H1 (cell line): Measurements from ENCODE around the gene SPECC1.

Experiments
- BRCA1 ChIP-seq: IDR thresholded peaks from 2 replicates; pipeline ENCODE4 v1.6.1; 2012; ENCODE audit warnings: low read depth, low read length, improper control_type of control experiment
- CTCF ChIP-seq, 3 experiments: IDR thresholded peaks; 1 replicate in 2 of 3; 2 replicates in 1 of 3; pipeline versions ENCODE4 v1.5.1 to v1.6.1; 2011; ENCODE audit warnings: low read length in 3 of 3, mild to moderate bottlenecking in 3 of 3, inconsistent platforms in 2 of 3, low read depth in 1 of 3, moderate library complexity in 1 of 3; ENCODE audit not compliant: insufficient read depth in 1 of 3; ENCODE audit errors: control extremely low read depth in 1 of 3
- FOSL1 ChIP-seq: IDR thresholded peaks from 2 replicates; pipeline ENCODE4 v1.6.1; 2011; ENCODE audit warnings: mild to moderate bottlenecking, low read depth, low read length, moderate library complexity; ENCODE audit not compliant: insufficient read depth
- GABPA ChIP-seq: IDR thresholded peaks from 2 replicates; pipeline ENCODE4 v1.6.1; 2011; ENCODE audit warnings: mild to moderate bottlenecking, low read length, moderate library complexity, borderline replicate concordance; ENCODE audit not compliant: insufficient read depth
- JUN ChIP-seq: IDR thresholded peaks from 2 replicates; pipeline ENCODE4 v1.6.1; 2011; ENCODE audit warnings: low read depth, mild to moderate bottlenecking, improper control_type of control experiment, low read length
- KDM5A ChIP-seq: fragments of 200-600 bp; IDR thresholded peaks from 2 replicates; pipeline ENCODE4 v1.7.1; 2012; ENCODE audit warnings: mild to moderate bottlenecking, low read length, inconsistent platforms, mixed read lengths
- MAX ChIP-seq: IDR thresholded peaks from 2 replicates; pipeline ENCODE4 v1.6.1; 2012; ENCODE audit warnings: inconsistent platforms
- PHF8 ChIP-seq: fragments of 200-600 bp; sonication (generic); conservative IDR thresholded peaks from 2 replicates; pipeline ENCODE4 v1.7.1; 2012; ENCODE audit warnings: low read depth, mild to moderate bottlenecking, inconsistent platforms, low read length, moderate library complexity
- POLR2A ChIP-seq, 2 experiments: IDR thresholded peaks; 1 replicate in 1 of 2; 2 replicates in 1 of 2; pipeline ENCODE4 v1.6.1; 2011; ENCODE audit warnings: low read depth in 2 of 2, low read length in 2 of 2, mild to moderate bottlenecking in 2 of 2; ENCODE audit errors: control extremely low read depth in 1 of 2
- POLR2AphosphoS5 ChIP-seq: IDR thresholded peaks from 2 replicates; pipeline ENCODE4 v1.6.1; 2011; ENCODE audit warnings: low read depth, low read length
- SAP30 ChIP-seq: fragments of 300-600 bp; sonication (generic); IDR thresholded peaks from 2 replicates; pipeline ENCODE4 v1.7.1; 2012; ENCODE audit warnings: low read length, moderate library complexity, mild to moderate bottlenecking, inconsistent platforms; ENCODE audit not compliant: insufficient read depth, insufficient replicate concordance
- YY1 ChIP-seq: IDR thresholded peaks from 2 replicates; pipeline ENCODE4 v1.6.1; 2011; ENCODE audit warnings: low read depth, mild to moderate bottlenecking, low read length

GRCh38 chr17:20313306-20313705 lies 304.1 kb downstream of the SPECC1 start:
- no peak for TF ChIP-seq CTCF (IDR thresholded peaks at IDR 0.05; ENCODE audit: control extremely low read depth in 1 of 3, insufficient read depth in 1 of 3, low read depth in 1 of 3, low read length in 3 of 3)
- no peak for TF ChIP-seq FOSL1
- TF ChIP-seq KDM5A, result no peak
- TF ChIP-seq BRCA1, result no peak
- TF ChIP-seq YY1, result no peak
- no peak for TF ChIP-seq GABPA
- TF ChIP-seq POLR2AphosphoS5, result no peak
- no peak for TF ChIP-seq JUN
- TF ChIP-seq MAX, result no peak
- TF ChIP-seq SAP30, result no peak
- no peak for TF ChIP-seq PHF8
- TF ChIP-seq POLR2A (IDR thresholded peaks at IDR 0.05; ENCODE audit: control extremely low read depth in 1 of 2, low read depth in 2 of 2, low read length in 2 of 2), result no peak
